Skin of body (tissue), 2 donors: Measurements from ENCODE around the gene FADS2. TPM values are rescaled to one million over a fixed set of nuclear protein-coding genes. Genes with fewer than 3 reads are reported as not detected.
A peak's percentile ranks its signal among the peaks of the same experiment; 100 is the strongest.

Source experiments
- DNase-seq: peaks from one replicate; lab custom pipeline; 2025; lab: John Stamatoyannopoulos, UW
- total RNA-seq: library from RNA; depleted of rRNA; stranded (reverse); fragments of >200 nt; gene quantifications from one replicate; pipeline ENCODE4 v1.2.3, GENCODE V29; 2014

Gene FADS2
- total RNA-seq, 1 donor from 2014 or later: 32.0 TPM

GRCh38 chr11:61905067-61905696 lies 77.1 kb downstream of the FADS2 start:
- DNase-seq: no peak

- DNase-seq: no peak
Observed at GRCh38 chr11:61905801-61906521, 77.9 kb downstream of the FADS2 start.

GRCh38 chr11:61906522-61906909 lies 78.4 kb downstream of the FADS2 start:
- DNase-seq: no peak

GRCh38 chr11:61907282-61907681 lies 79.2 kb downstream of the FADS2 start:
- DNase-seq: no peak

- no peak for DNase-seq
Observed at GRCh38 chr11:61907871-61908729, 80.0 kb downstream of the FADS2 start.

GRCh38 chr11:61908730-61909316 lies 80.7 kb downstream of the FADS2 start:
- DNase-seq: peak; percentile 24

GRCh38 chr11:61910187-61911127 lies 82.4 kb downstream of the FADS2 start:
- DNase-seq: peak; percentile 46

GRCh38 chr11:61911128-61911700 lies 83.1 kb downstream of the FADS2 start:
- no peak for DNase-seq

GRCh38 chr11:61911701-61912529 lies 83.8 kb downstream of the FADS2 start:
- no peak for DNase-seq

- no peak for DNase-seq
Observed at GRCh38 chr11:61912530-61912898, 84.4 kb downstream of the FADS2 start.

- no peak for DNase-seq
Observed at GRCh38 chr11:61912991-61913698, 85.0 kb downstream of the FADS2 start.

GRCh38 chr11:61913699-61914395 lies 85.7 kb downstream of the FADS2 start:
- DNase-seq: no peak

GRCh38 chr11:61914471-61915171 lies 86.5 kb downstream of the FADS2 start:
- no peak for DNase-seq

- no peak for DNase-seq
Observed at GRCh38 chr11:61916737-61917333, 88.7 kb downstream of the FADS2 start.
